ENCODE measurements around the gene SLC2A11.

Gene SLC2A11, protein sequence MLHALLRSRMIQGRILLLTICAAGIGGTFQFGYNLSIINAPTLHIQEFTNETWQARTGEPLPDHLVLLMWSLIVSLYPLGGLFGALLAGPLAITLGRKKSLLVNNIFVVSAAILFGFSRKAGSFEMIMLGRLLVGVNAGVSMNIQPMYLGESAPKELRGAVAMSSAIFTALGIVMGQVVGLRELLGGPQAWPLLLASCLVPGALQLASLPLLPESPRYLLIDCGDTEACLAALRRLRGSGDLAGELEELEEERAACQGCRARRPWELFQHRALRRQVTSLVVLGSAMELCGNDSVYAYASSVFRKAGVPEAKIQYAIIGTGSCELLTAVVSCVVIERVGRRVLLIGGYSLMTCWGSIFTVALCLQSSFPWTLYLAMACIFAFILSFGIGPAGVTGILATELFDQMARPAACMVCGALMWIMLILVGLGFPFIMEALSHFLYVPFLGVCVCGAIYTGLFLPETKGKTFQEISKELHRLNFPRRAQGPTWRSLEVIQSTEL

DNA sequence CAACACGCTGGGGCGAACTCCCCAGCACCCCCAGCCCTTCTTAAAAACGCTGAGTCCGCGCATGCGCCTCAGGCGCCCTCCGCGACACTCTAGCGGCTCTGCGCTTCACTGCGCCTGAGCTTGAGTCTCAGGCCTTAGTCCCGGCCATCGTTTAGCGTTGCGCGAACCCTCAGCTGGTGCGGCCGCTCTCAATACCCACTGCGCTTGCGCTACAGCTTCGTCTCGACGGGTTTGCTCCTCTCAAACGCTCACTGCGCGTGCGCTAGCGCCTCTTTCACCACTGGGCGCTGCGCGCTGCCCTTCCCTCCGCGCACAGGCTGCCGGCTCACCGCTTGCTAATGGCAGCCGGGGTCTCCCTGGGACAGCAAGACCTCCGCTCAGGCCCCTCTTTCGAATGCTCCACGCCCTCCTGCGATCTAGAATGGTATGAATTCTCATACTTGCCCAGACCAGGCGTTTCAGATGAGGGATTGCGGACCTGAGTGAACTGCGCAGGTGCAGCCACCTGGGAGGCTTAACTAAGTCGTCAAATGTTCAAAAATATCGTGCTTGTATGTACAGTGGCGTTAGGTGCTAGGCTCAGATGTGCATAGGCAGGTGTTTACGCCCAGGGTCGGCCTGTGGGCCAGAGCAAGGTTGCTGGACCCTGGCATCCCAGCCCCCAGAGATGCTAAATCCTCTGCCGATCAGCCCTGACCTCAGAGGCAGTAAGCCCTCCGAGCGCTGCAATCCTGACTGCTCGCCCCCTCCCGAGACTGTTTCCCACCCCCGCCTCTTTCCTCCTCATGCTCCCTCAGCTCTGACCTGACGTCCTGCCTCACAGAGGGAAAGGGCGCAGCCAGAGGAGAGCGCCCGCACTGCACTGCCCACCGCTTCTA lies at the start of gene SLC2A11:
TSS of gene SLC2A11 (plus strand) at position 270 of the 878 bp plus-strand sequence. CDS start at position 395, 125 bp downstream.
- DNase-seq = peak; percentile 95

DNA sequence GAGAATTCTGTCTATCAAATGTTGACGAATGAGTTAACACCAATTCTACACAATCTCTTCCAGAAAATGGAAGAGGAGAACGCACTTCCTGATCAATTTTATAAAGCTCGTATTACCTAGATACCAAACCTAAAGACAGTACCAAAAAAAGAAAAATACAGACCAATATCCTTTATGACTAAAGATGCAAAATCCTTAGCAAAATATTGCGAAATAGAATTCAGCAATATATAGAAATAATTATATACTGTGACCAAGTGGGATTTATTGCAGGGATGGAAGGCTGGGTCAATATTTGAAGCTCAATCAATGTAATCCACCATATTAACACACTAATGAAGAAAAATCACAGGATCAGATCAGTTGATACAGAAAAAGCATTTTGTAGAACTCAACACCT lies 45.3 kb upstream of the SLC2A11 start:
- no peak for DNase-seq

DNA sequence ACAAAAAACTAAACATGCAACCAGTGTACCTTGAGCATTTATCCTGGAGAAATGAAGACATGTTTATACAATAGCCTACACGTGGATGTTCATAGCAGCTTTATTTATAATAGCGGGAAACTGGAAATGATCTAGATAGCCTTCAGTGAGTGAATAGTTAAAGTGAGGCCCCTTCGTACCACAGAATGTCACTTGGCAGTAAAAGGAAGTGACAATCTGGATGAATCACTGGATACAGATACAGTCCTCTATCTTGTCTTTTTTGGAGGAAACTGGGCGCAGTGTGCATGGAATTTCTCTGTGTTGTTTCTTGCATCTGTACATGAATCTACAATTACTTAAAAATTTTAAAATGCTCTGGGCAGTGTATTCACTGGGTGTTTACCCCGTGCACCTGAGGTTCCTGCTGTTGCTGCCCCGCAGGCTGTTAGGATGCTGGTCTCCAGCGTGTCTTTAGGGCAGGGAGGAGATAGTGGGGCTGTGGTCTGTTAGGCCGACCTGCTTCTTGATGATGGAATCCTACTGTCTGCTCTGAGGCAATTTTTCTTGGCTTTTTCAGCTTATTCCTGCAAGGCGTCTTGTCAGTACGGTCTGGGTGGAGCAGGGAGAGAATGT lies 42.0 kb upstream of the SLC2A11 start:
- no peak for DNase-seq

DNA sequence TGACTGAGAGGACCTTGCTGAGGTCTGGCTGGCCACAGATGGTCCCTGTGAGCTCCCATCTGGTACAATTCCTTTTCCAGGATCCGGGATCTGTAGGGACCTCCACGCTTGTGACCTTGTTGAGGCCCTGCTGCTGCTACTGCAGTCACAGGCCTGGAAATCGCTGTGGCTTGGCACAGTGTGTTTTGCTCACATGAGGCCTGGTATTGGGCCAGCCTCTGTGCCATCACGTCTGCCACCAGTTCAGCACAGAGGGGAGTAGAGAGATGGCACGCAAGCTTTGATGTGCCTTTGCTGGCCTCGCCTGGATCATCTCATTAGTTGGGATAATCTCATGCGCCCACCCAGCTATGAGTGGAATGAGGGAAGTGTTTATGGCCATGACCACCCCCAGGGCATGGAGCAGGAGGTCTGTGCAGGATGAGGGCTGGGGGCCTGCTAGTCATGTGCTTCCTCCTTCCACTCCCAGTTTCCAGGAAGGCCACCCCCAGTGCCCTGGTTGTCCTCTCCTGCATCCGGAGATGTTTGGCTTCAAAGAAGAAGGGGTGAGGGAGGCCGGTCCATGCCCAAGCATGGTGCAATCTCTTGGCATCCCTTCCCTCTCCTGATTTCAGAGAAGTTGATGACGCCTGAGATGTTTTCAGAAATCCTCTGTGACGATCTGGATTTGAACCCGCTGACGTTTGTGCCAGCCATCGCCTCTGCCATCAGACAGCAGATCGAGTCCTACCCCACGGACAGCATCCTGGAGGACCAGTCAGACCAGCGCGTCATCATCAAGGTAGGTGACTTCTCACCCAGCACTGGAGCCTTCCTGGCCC lies 41.3 kb upstream of the SLC2A11 start:
- no peak for DNase-seq

DNA sequence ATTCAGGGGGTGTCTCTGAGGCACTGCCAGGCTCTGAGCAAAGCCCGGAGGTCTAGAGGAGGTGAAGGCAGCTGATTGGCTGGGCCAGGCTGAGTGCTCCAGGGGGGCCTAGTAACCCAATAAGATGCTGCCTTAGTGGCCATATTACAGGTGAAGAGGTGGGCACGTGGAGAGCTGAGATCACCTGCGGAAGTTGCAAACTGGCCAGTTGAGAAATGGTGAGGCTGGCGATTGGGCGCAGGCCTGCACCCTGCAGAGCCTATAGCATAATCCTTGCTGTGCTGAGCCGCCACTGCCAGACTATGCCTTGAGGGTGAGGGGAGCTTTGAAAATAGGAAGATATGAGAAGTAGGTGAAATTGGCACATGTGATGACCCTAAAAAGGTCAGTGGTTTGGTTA lies 40.5 kb upstream of the SLC2A11 start:
- DNase-seq = no peak

DNA sequence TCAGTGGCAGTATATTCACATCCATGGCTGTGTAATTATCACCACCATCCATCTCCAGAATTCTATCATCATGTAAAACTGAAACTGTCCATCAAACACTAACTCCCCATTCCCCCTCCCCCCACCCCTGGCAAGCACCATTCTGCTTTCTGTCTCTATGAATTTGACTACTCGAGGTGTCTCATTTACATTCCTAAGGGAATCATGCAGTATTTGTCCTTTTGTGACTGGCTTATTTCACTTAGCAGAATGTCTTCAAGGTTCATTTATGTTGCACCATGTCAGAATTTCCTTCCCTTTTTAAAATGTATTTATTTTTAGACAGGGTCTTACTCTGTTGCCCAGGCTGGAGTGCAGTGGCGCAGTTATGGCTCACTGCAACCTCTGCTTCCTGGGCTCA lies 39.1 kb upstream of the SLC2A11 start:
- DNase-seq = no peak

DNA sequence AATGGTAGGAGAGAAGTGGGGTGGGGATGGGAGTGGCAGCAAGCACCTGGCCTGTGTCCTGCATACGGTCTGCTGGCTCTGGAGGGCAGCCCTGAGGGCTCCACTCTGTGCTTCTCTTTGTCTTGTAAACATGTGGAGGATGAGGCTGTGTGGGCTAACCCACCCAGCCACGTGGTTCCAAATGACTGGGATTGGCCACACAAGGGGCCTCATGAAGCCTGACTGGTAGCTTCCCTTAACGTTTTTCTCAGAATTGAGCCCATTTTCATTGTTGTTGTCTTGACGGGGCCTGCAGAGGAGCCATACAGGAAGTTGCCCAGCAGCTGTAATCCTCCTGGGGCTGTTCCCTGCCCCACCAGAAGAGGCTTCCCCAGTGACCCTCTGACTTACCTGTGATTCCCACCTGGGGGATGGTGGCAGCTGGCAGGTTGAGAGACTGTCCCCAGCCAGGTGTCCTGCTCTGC lies 36.9 kb upstream of the SLC2A11 start:
- DNase-seq = no peak

DNA sequence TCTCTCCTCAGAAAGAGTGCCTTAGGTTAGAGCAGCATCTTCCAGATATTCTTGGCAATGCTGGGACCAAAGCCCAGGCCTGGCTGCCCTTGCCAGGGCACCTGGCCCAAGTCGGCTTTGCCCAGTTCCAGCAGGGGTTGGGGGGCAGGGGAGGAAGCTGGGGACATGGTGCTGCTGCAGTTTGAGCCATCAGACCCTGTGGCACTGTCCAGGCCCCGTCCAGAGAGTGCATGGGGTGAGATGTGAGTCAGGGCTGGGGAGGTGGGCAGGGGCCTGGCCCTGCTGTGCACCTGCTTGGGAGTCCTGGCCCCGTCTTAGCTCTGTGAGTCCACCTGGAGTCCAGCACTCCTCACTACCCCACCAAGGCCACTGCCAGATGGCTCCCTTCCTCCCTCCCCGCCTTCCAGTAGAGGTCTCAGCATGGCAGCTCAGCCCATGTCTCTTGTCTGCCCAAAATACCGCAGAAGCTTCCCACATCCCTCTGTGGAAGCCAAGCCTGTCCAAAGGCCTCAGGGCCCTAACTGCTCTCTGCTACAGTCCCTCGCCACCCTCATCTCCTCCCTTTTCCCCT lies 35.5 kb upstream of the SLC2A11 start:
- no peak for DNase-seq

DNA sequence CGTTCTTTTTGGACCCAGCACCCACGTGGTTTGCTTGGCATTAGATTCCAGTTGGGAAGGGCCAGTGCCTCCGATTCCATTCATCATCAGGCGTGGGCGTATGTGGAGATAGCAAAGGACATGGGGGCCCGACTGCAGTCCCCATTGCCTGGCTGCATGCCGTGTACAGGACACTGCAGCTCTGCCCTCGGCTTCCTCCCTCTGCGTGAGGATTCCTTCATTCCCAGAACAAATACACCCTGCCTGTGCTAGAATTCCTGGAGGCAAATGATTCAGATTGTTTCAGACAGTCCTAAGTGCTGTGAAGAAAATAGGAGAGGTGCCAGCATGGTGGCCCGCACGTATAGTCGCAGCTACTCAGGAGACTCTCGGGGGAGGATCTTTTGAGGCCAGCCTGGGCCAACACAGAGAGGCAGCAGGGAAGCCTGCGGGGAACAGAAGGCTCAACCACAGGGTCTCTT lies 34.3 kb upstream of the SLC2A11 start:
- no peak for DNase-seq

DNA sequence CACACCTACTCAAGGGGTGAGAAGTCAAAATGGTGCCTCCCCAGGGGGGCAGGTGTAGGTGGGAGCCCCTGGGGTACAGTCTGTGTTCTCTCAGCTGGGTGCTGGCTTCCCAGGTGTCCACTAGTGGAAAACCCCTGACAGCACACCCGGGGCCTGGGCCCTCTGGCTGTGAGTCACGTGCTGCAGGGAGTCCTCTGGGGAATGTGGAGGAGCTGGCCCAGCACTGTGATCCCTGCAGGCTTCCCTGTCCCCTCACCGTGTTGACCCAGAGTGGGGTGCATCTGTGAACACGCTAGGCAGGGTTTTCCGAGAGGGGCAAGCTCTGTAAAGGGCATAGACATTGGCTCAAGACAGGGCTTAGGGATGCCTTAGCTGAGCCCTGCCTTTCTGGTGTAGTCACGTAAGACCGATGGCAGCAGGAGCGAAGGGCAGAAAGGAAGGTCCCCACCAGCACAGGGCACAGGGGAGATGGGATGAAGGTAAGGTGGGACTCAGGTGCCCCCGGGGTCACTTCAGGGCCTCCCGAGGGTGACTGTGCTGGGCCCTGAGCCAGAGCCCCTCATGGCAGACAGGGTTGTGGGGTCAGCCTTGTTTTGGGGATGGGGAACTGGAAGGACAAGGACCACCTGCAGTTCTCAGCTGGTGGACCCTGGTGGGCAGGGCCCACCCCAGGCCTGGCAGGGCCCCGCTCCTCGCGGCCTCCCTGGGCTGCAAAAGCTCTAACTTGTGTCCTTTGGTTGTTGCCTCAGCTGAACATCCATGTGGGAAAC lies 33.0 kb upstream of the SLC2A11 start:
- no peak for DNase-seq

DNA sequence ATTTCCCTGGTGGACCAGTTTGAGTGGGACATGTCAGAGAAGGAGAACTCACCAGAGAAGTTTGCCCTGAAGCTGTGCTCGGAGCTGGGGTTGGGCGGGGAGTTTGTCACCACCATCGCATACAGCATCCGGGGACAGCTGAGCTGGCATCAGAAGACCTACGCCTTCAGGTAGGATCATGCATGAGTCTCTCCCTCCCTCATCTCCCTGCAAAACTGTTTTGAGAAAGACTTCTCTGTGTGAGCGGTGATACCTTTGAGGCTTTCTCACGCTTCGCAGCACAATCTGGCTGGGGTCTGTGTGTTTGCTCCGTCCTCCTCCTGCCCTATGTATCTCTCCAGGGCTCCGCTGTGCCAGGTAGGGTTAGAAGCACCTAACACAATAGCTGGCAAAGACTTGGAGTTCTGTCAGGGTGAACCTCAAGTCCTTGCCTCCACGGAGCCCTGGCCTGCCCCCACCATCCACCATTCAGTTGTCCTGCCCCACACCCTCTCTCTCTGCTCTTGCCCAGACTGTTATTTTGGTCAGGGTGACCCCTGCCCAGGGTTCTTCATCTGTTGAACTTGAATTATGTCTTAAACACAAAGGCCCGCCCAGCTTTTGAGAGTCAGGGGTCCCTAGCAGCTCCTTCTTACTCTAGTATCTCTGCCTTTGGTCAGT lies 32.3 kb upstream of the SLC2A11 start:
- no peak for DNase-seq

DNA sequence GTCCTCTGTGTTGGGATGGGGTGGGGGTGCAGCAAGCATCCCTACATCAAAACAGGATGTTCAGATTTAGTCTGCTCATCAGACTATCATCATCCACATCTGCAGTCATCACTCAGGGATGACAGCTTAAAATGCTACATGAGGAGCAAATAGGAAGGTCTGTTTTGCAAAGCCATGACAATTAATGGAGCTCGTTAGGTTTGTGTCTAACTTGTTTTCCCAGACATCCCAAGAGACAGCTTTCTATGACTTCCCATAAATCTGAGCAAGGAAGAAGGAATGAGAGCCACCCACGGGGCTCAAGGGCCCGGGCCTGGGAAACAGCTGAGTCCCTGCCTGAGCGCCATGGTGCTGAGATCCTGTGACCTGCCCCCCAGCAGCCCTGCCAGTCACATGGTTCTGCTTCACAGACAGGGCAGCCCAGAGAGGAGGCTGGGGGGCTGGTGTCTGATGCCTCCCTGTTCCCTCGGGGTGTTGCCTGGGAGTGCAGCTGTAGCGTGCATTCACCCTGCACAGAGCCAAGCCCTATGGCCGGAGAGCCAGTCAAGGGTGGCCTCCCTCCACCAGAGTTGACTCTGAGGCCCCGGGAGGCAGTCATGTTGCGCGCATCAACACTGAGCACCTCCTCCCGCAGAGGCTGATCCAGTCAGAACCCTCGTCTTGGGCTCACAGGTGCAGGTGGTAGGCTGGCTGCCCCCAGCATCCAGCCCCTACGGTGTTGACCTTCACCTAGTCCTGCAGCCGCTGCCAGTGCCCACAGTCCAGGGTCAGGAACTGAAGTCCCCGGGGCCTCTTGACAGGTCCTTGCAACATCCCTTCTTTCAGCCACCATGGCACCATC lies 30.9 kb upstream of the SLC2A11 start:
- no peak for DNase-seq

DNA sequence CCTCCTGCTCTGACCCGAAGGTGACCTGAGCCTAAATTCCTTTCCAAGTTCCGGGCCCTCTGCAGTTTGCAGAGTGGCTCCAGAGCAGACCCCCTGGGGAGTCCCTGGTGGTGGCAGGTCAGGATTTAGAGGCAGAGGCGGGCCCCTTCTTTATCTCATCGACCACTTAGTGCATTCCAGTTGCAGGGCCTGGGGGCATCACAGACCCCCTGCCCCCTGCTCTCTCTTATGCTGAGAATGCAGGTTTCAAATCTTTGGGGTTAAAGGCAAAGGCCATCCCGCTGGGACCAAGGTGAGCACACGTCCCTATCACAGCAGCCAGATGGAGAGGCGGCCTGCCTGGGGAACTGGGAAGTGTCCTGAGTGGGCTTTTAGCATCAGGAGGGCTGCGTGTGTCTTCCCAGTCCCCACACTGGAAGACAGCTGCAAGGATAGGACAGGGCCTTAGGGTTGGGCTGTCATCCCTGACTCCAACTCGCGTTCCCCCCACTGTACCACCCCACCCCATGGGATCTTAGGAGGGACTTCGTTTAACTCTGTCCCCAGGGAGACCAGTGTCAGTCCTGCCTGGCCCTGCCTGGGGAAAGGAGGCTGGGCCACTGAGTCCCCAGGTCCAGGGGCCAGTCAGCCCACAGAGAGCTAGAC lies 30.2 kb upstream of the SLC2A11 start:
- no peak for DNase-seq

DNA sequence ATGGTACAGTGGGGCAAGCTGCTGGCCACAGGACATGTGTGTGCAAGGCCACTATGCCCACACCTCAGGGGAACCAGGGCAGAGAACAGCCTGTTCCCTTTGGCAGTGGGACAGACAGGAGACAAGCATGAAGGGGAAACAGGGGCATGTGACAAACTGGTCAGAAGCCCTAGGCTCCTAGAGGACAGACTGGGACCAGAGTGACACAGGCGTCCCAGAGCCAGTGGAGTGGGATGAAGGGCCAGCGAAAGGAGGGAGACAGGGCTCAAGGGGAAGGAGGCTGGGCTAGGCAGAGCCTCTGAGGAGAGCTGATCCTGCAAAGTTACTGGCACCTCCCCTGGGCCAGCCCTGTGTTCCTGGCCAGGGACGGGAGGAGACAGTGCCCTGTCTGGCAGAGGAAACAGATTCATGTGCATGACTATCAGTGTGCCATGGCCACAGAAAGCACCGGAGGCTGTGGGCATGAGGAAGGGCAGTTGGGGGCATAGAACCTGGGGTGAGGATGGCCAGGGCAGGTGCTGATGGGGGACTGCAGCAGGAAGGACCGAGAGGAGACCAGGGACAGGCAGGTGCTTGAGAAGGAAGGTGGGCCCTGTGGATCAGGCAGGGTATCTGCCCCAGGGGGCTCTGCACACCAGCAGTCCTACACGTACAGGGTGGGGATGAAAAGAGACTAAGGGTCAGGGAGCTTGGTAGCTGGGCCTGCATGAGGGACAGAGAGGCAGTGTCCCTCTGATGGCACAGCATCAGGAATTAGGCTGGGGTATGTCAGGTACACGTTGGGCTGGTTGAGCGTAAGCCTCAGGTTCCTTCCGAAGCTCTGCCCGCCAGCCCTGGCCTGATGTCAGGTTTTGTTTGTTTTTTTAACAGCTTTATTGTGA lies 28.6 kb upstream of the SLC2A11 start:
- no peak for DNase-seq

DNA sequence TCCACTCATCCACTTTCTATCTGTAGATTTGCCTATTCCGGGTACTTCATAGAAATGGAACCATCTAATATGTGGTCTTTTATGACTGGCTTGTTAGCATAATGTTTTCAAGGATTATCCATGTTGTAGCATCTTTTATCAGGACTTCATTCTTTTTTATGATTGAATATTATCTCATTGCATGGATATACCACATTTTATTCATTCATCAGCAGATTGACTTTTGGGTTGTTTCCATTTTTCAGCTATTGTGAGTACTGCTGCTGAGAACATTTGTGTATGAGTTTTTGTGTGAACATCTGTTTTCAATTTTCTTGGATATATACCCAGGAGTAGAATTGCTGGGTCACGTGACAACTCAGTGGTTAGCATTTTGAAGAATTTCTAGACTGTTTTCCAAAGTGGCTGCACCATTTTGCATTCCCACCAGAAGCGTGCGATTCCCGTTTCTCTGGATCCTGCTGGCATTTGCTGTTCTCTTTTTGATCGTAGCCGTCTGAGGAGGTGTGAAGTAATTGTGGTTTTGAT lies 27.8 kb upstream of the SLC2A11 start:
- DNase-seq = no peak

DNA sequence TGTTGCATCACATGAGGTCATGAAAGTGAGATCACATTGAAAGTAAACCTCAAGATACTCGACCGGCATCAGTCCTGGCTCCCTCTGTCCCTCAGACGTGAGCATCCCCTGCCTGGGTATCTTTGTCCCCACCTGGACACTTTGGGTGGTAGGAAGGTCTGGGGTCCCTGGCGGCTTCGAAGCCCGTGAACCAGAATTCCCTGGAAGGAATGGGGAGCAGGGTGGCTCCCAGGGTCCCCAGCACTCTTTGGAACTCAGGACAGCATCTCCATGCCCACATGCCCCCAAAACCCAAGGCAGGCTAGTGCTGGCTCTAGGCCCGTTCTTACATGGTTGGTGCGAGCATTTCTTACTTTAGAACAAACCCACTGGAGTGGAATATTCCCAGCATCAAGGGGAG lies 26.4 kb upstream of the SLC2A11 start:
- DNase-seq = no peak

DNA sequence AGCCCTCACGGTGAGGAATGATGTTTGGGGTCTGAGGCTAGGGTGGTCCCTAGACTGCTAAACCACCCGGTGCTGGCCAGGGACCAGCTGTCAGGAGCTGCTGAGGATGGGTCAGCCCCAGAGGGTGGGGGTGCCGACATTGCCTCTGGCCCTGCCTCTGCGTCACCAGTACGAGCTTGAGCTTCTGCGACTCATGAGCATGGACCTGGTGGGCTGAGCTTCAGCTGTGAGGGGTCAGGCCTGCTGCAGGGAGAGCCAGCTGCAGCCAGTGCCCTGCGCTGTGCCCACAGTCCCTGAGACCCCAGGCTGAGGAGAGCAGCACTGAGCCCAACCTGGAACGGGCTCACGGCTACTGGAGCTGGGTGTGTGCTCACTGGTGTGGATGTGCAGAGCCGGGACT lies 25.9 kb upstream of the SLC2A11 start:
- no peak for DNase-seq
